ENCODE results near the gene SEC31A.

DNA sequence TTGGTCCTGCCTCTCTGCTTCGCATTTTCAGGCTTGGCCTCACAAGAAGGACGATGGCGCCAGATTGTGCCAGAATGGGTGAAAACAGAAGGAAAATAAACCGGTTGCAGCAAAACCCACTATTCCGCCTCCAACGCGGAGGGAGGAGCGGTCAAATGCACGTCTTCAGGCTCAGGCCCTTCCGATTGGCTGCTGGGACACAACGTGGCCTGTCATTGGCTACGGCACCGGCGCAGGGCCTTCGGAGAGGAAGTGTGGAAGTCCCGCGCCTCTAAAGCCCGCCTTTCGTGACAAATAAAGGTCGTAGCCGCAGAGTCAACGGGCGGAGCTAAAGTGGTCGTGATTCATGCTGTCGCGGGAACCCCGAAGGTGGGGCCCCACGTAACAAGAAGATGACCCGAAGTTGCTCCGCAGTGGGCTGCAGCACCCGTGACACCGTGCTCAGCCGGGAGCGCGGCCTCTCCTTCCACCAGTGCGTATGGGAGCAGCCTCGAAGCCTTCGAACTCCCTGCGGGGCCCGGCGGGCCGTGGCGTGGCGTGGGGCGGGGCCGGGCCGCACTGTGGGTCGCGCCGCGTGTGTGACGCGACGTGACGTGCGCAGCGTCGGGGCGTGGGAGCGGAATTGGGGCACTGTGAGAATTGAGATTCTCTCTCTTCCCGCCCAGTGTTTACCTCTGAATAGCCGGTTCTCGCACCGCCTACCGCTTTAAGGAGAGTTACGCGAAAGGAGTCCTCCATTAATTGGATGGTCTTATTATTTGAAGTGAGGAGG, 9.6 kb upstream of the SEC31A start, which contains the start of gene THAP9:
- TF ChIP-seq REST (IDR thresholded peaks at IDR 0.05; ENCODE audit: unreplicated experiment), result no peak
- TF ChIP-seq, protein P1, sequence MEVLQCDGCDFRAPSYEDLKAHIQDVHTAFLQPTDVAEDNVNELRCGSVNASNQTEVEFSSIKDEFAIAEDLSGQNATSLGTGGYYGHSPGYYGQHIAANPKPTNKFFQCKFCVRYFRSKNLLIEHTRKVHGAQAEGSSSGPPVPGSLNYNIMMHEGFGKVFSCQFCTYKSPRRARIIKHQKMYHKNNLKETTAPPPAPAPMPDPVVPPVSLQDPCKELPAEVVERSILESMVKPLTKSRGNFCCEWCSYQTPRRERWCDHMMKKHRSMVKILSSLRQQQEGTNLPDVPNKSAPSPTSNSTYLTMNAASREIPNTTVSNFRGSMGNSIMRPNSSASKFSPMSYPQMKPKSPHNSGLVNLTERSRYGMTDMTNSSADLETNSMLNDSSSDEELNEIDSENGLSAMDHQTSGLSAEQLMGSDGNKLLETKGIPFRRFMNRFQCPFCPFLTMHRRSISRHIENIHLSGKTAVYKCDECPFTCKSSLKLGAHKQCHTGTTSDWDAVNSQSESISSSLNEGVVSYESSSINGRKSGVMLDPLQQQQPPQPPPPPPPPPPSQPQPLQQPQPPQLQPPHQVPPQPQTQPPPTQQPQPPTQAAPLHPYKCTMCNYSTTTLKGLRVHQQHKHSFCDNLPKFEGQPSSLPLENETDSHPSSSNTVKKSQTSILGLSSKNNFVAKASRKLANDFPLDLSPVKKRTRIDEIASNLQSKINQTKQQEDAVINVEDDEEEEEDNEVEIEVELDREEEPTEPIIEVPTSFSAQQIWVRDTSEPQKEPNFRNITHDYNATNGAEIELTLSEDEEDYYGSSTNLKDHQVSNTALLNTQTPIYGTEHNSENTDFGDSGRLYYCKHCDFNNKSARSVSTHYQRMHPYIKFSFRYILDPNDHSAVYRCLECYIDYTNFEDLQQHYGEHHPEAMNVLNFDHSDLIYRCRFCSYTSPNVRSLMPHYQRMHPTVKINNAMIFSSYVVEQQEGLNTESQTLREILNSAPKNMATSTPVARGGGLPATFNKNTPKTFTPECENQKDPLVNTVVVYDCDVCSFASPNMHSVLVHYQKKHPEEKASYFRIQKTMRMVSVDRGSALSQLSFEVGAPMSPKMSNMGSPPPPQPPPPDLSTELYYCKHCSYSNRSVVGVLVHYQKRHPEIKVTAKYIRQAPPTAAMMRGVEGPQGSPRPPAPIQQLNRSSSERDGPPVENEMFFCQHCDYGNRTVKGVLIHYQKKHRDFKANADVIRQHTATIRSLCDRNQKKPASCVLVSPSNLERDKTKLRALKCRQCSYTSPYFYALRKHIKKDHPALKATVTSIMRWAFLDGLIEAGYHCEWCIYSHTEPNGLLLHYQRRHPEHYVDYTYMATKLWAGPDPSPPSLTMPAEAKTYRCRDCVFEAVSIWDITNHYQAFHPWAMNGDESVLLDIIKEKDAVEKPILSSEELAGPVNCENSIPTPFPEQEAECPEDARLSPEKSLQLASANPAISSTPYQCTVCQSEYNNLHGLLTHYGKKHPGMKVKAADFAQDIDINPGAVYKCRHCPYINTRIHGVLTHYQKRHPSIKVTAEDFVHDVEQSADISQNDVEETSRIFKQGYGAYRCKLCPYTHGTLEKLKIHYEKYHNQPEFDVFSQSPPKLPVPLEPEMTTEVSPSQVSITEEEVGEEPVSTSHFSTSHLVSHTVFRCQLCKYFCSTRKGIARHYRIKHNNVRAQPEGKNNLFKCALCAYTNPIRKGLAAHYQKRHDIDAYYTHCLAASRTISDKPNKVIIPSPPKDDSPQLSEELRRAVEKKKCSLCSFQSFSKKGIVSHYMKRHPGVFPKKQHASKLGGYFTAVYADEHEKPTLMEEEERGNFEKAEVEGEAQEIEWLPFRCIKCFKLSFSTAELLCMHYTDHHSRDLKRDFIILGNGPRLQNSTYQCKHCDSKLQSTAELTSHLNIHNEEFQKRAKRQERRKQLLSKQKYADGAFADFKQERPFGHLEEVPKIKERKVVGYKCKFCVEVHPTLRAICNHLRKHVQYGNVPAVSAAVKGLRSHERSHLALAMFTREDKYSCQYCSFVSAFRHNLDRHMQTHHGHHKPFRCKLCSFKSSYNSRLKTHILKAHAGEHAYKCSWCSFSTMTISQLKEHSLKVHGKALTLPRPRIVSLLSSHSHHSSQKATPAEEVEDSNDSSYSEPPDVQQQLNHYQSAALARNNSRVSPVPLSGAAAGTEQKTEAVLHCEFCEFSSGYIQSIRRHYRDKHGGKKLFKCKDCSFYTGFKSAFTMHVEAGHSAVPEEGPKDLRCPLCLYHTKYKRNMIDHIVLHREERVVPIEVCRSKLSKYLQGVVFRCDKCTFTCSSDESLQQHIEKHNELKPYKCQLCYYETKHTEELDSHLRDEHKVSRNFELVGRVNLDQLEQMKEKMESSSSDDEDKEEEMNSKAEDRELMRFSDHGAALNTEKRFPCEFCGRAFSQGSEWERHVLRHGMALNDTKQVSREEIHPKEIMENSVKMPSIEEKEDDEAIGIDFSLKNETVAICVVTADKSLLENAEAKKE (CRISPR knock-in tag; IDR thresholded peaks at IDR 0.05), result no peak
- TF ChIP-seq ETS1 (IDR thresholded peaks at IDR 0.05), result no peak
- no peak for TF ChIP-seq CTCF (conservative IDR thresholded peaks at IDR 0.05; ENCODE audit: low read depth in 2 of 2)
- no peak for TF ChIP-seq EZH2phosphoT487 (IDR thresholded peaks at IDR 0.05; ENCODE audit: unreplicated experiment)

Data from GM23338 (cell line).